Caco-2 (cell line): Measurements from ENCODE around the gene ATF6. TPM values are rescaled to one million over a fixed set of nuclear protein-coding genes. Genes with fewer than 3 reads are reported as not detected.

Experiments used
- BruUV-seq: library from RNA; stranded (reverse); fragments of 400-500 nt; replicated peaks from 2 replicates; lab custom pipeline; 2021; lab: Mats Ljungman, UMichigan
- CTCF ChIA-PET: fragments of 300-600 bp; sonication (Branson Sonifier 250); formaldehyde crosslinking; loops from one replicate; lab custom pipeline; 2022; ENCODE audit warnings: antibody characterized with exemption; lab: Charles Lee
- POLR2A ChIA-PET: fragments of 300-600 bp; sonication (Branson Sonifier 250); formaldehyde crosslinking; loops from one replicate; lab custom pipeline; 2022; ENCODE audit warnings: antibody characterized with exemption; lab: Charles Lee
- DNase-seq, 2 experiments: peaks; one replicate each; pipeline versions ENCODE4 v3.0.0 to v3.0.0-alpha.2; 2020 to 2022
- H3K27me3 ChIP-seq: replicated peaks from 2 replicates; pipeline ENCODE4 v1.6.0; 2011; ENCODE audit warnings: low read length; ENCODE audit not compliant: control insufficient read depth, insufficient read depth
- H3K36me3 ChIP-seq: 2 replicates; pipeline ENCODE4 v1.5.1; 2011; ENCODE audit warnings: low read length; ENCODE audit not compliant: control insufficient read depth, insufficient read depth
- H3K4me1 ChIP-seq: fragments of 250-450 bp; sonication (Bioruptor Pico); 2 replicates; pipeline ENCODE4 v1.5.1; 2020; ENCODE audit warnings: mild to moderate bottlenecking
- H3K4me3 ChIP-seq: 2 replicates; pipeline ENCODE4 v1.5.1; 2011; ENCODE audit warnings: low read depth, mild to moderate bottlenecking, control low read depth, low read length
- H3K9me3 ChIP-seq: fragments of 250-450 bp; sonication (Bioruptor Pico); 2 replicates; pipeline ENCODE4 v1.5.1; 2020; ENCODE audit warnings: mild to moderate bottlenecking, moderate library complexity
- H3K27ac Mint-ChIP-seq: one replicate; pipeline ENCODE4 v1.8.0; 2022; ENCODE audit warnings: mixed read lengths; ENCODE audit not compliant: unreplicated experiment
- H3K27me3 Mint-ChIP-seq: one replicate; pipeline ENCODE4 v1.8.0; 2022; ENCODE audit warnings: mixed read lengths; ENCODE audit not compliant: insufficient read depth, unreplicated experiment
- H3K36me3 Mint-ChIP-seq: one replicate; pipeline ENCODE4 v1.8.0; 2022; ENCODE audit warnings: mild to moderate bottlenecking, mixed read lengths; ENCODE audit not compliant: insufficient read depth, unreplicated experiment
- H3K4me1 Mint-ChIP-seq: one replicate; pipeline ENCODE4 v1.8.0; 2022; ENCODE audit warnings: low read depth, mixed read lengths; ENCODE audit not compliant: unreplicated experiment
- H3K4me3 Mint-ChIP-seq: one replicate; pipeline ENCODE4 v1.8.0; 2022; ENCODE audit warnings: mild to moderate bottlenecking, moderate library complexity, mixed read lengths; ENCODE audit not compliant: unreplicated experiment
- H3K9me3 Mint-ChIP-seq: one replicate; pipeline ENCODE4 v1.8.0; 2022; ENCODE audit warnings: mixed read lengths; ENCODE audit not compliant: unreplicated experiment
- intact Hi-C: fragments of 100-400 bp; cut with micrococcal nuclease; formaldehyde crosslinking; loops from one replicate; pipeline ENCODE4 v1.10.0; 2022; ENCODE audit not compliant: unreplicated experiment
- total RNA-seq: library from RNA; stranded (reverse); gene quantifications from 2 replicates; pipeline ENCODE4 v1.2.3, GENCODE V29; 2022
- TF ChIP-seq, protein P1 (sequence below), 2 experiments: fragments of 200-600 bp in 1 of 2; IDR thresholded peaks; 1 replicate in 1 of 2; 2 replicates in 1 of 2; pipeline versions ENCODE4 v1.5.1 to v1.8.0; 2011 to 2022; ENCODE audit warnings: antibody characterized with exemption in 1 of 2, control low read depth in 1 of 2, inconsistent platforms in 1 of 2, low read depth in 1 of 2, low read length in 1 of 2, mild to moderate bottlenecking in 1 of 2, moderate library complexity in 1 of 2; ENCODE audit not compliant: insufficient read depth in 1 of 2, severe bottlenecking in 1 of 2, unreplicated experiment in 1 of 2

Gene ATF6
- total RNA-seq, 1 experiment from 2014 or later, result 16.4 TPM

DNA sequence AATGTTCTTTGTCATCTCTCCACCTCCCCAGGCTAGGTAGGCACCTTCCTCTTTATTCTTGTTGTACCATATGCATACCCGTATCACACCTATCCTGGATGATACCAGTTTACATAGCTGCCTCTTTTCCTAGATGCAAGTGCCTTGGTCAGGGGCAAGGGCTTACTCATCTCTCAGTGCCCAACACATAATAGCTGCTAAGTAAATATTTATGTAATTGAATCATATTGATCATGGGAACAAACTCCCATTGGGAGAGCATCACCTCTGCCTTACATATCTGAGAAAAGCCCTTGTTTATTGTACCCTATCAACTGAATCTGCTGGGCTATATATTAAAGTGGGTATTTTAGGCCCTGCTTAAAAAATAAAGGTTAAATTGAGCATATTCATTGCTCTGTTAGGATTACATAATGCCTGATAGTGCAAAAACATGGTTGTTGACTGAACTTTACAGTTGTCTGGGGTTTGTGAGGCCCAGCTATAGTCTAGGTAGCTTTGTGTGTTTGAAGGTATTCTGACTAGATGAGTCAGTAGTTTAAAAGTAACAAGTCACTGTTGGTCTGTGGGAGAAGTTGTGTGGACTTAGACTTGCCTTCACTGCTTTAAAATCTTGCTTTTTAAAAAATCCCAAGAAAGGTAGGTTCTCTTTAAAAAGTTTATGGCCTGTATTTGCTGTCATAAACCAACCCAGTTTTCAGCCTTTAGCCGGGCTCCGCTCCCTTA is 174.9 kb downstream of the ATF6 start:
- Mint-ChIP-seq H3K27ac (no peak overlapping the region), H3K4me1 (peaks cover 20% of the 10 kb centered on the region), H3K36me3 (no peaks in the 10 kb centered on the region), H3K9me3 (no peaks in the 10 kb centered on the region), H3K4me3 (no peak overlapping the region), H3K27me3 (no peaks in the 10 kb centered on the region)
- DNase-seq, result no peak
- Histone ChIP-seq H3K9me3 (no peaks in the 10 kb centered on the region), H3K36me3 (no peaks in the 10 kb centered on the region), H3K4me3 (no peak overlapping the region), H3K27me3 (no peaks in the 10 kb centered on the region; the same call in 1 of the 2 replicates), H3K4me1 (no peaks in the 10 kb centered on the region)
- intact Hi-C loops, result no loop called here
- POLR2A ChIA-PET, result no interaction called here
- CTCF ChIA-PET, result interaction anchor here (1.0 kb wide), 1 partner anchor 96 kb away, joined by 3 read pairs; no protein-coding TSS in a partner anchor
- BruUV-seq, result no TSS peak
- TF ChIP-seq, protein P1, sequence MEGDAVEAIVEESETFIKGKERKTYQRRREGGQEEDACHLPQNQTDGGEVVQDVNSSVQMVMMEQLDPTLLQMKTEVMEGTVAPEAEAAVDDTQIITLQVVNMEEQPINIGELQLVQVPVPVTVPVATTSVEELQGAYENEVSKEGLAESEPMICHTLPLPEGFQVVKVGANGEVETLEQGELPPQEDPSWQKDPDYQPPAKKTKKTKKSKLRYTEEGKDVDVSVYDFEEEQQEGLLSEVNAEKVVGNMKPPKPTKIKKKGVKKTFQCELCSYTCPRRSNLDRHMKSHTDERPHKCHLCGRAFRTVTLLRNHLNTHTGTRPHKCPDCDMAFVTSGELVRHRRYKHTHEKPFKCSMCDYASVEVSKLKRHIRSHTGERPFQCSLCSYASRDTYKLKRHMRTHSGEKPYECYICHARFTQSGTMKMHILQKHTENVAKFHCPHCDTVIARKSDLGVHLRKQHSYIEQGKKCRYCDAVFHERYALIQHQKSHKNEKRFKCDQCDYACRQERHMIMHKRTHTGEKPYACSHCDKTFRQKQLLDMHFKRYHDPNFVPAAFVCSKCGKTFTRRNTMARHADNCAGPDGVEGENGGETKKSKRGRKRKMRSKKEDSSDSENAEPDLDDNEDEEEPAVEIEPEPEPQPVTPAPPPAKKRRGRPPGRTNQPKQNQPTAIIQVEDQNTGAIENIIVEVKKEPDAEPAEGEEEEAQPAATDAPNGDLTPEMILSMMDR (IDR thresholded peaks at IDR 0.05; ENCODE audit: insufficient read depth in 1 of 2, low read depth in 1 of 2, low read length in 1 of 2, severe bottlenecking in 1 of 2, unreplicated experiment in 1 of 2), result no peak

DNA sequence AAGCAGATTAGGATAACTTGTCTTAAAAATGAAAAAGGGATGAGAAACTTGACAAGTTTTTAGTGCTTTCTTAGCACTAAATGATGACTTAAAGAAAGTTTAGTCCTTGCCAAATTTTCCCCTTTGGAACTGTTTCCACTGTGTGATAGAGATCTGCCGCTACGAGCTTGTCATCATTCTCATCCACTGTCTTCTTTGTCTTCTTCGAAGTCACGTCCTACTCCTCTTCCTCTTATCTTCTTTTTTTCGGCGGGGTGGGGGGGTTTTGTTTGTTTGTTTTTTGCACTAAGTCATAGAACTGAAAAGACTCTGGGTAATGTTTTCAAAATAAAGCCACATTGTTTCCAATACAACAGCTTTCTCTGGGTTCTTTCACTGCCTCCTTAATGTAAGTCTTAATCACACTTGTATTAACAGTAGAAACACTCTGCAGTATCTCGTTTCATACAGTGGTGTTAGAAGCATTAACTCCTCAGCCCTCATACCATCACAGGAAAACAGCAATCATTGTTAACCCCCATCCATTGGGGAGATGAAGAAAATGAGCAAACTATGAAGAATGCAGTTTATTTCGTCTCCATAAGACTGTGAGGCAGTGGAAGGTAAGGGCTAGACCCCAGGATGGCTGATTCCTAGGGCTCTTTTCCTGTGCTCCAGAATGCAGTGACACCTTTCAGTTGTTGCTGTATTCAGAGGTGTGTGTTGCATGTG is 175.8 kb downstream of the ATF6 start:
- Histone ChIP-seq H3K36me3 (no peaks in the 10 kb centered on the region), H3K4me1 (no peaks in the 10 kb centered on the region), H3K27me3 (no peaks in the 10 kb centered on the region; the same call in 1 of the 2 replicates), H3K4me3 (no peak overlapping the region), H3K9me3 (no peaks in the 10 kb centered on the region)
- peaks cover 18% of the 10 kb centered on the region for H3K4me1 Mint-ChIP-seq
- H3K4me3 Mint-ChIP-seq, result no peak overlapping the region
- peaks cover 2% of the 10 kb centered on the region for H3K36me3 Mint-ChIP-seq
- ChIA-PET POLR2A (no interaction called here), CTCF (interaction anchor here (1.0 kb wide), 1 partner anchor 95 kb away, joined by 3 read pairs; no protein-coding TSS in a partner anchor)
- no peaks in the 10 kb centered on the region for H3K27me3 Mint-ChIP-seq
- no peak for DNase-seq
- no peak overlapping the region for H3K27ac Mint-ChIP-seq
- TF ChIP-seq, protein P1 (IDR thresholded peaks at IDR 0.05; ENCODE audit: insufficient read depth in 1 of 2, low read depth in 1 of 2, low read length in 1 of 2, severe bottlenecking in 1 of 2, unreplicated experiment in 1 of 2), result no peak
- H3K9me3 Mint-ChIP-seq, result peaks cover 4% of the 10 kb centered on the region
- intact Hi-C loops, result no loop called here
- BruUV-seq, result no TSS peak

DNA sequence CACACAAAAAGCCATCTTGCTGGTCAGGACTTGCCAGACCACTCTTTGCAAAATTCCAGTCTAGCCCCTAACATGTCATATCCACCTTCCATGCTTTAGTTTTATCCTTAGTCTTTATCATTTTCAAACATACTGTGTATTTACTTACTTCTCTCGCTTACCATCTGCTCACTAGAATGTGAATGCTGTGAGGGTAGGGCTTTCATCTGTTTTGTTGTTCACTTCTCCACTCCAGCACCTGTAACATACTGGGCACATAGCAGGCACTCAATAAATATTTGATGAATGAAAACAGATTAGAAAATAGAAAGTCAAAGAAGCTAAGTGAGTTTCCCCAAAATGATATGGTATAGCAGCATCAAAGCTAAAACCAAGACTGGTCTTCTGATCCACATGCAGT is 177.6 kb downstream of the ATF6 start:
- no peak for DNase-seq
- Mint-ChIP-seq H3K9me3 (peaks cover 10% of the 10 kb centered on the region), H3K4me3 (no peak overlapping the region), H3K27ac (peak overlapping the region; percentile 2), H3K27me3 (no peaks in the 10 kb centered on the region), H3K36me3 (peaks cover 6% of the 10 kb centered on the region), H3K4me1 (peaks cover 20% of the 10 kb centered on the region)
- ChIA-PET POLR2A (no interaction called here), CTCF (no interaction called here)
- no TSS peak for BruUV-seq
- intact Hi-C loops, result no loop called here
- Histone ChIP-seq H3K4me3 (no peak overlapping the region), H3K9me3 (no peaks in the 10 kb centered on the region; the same call in 1 of the 2 replicates), H3K36me3 (no peaks in the 10 kb centered on the region; the same call in 1 of the 2 replicates), H3K4me1 (no peaks in the 10 kb centered on the region), H3K27me3 (no peaks in the 10 kb centered on the region; the same call in 1 of the 2 replicates)
- TF ChIP-seq, protein P1 (IDR thresholded peaks at IDR 0.05; ENCODE audit: insufficient read depth in 1 of 2, low read depth in 1 of 2, low read length in 1 of 2, severe bottlenecking in 1 of 2, unreplicated experiment in 1 of 2), result no peak
